Panc1 (cell line): ENCODE measurements around the gene ANKRD42. TPM values are rescaled to one million over a fixed set of nuclear protein-coding genes. Genes with fewer than 3 reads are reported as not detected.

Experiments
- ATAC-seq: fragments of 200-7000 bp; cut with Tn5 transposase; 2 replicates; pipeline ENCODE4 v1.9.1; 2020; ENCODE audit warnings: mild to moderate bottlenecking, moderate library complexity
- BruUV-seq: library from RNA; stranded (reverse); fragments of 400-500 nt; replicated peaks from 2 replicates; lab custom pipeline; 2021; lab: Mats Ljungman, UMichigan
- CTCF ChIA-PET: fragments of 300-600 bp; sonication (Branson Sonifier 250); formaldehyde crosslinking; loops from one replicate; lab custom pipeline; 2022; ENCODE audit warnings: antibody characterized with exemption; lab: Charles Lee
- POLR2A ChIA-PET: fragments of 300-600 bp; sonication (Branson Sonifier 250); formaldehyde crosslinking; loops from one replicate; lab custom pipeline; 2022; ENCODE audit warnings: antibody characterized with exemption; lab: Charles Lee
- DNase-seq: peaks from one replicate; pipeline ENCODE4 v3.0.0-alpha.2; 2010; ENCODE audit warnings: low read depth, low spot score
- H3K27ac ChIP-seq: 2 replicates; pipeline ENCODE4 v1.5.1; 2011; ENCODE audit warnings: mild to moderate bottlenecking, low read length, inconsistent platforms
- H3K27me3 ChIP-seq: fragments of 200-500 bp; sonication (Bioruptor generic); 2 replicates; pipeline ENCODE4 v1.6.0; 2014; ENCODE audit warnings: low read length, inconsistent platforms; ENCODE audit not compliant: control insufficient read depth, insufficient read depth
- H3K36me3 ChIP-seq: fragments of 200-500 bp; sonication (Bioruptor generic); 2 replicates; pipeline ENCODE4 v1.5.1; 2014; ENCODE audit warnings: inconsistent platforms, mild to moderate bottlenecking, low read length, moderate library complexity; ENCODE audit not compliant: control insufficient read depth, insufficient read depth
- H3K4me1 ChIP-seq: 2 replicates; pipeline ENCODE4 v1.5.1; 2011; ENCODE audit warnings: inconsistent platforms, mild to moderate bottlenecking, low read length, moderate library complexity; ENCODE audit not compliant: control insufficient read depth, insufficient read depth
- H3K4me3 ChIP-seq, 2 experiments: 2 replicates each; pipeline ENCODE4 v1.5.1; 2011 to 2012; ENCODE audit warnings: low read depth in 2 of 2, low read length in 2 of 2, mild to moderate bottlenecking in 2 of 2, inconsistent platforms in 1 of 2, moderate library complexity in 1 of 2
- H3K9me3 ChIP-seq: fragments of 200-500 bp; sonication (Bioruptor generic); 2 replicates; pipeline ENCODE4 v1.5.1; 2014; ENCODE audit warnings: low read depth, mild to moderate bottlenecking, inconsistent platforms, low read length, moderate library complexity; ENCODE audit not compliant: control insufficient read depth, insufficient read depth
- CTCF ChIP-seq: fragments of 450-650 bp; IDR thresholded peaks from 2 replicates; pipeline ENCODE4 v1.5.1; 2017; ENCODE audit warnings: mild to moderate bottlenecking
- POLR2AphosphoS5 ChIP-seq: IDR thresholded peaks from 2 replicates; pipeline ENCODE4 v1.6.1; 2012; ENCODE audit warnings: mild to moderate bottlenecking, low read depth, low read length, moderate library complexity
- REST ChIP-seq, 2 experiments: IDR thresholded peaks; 2 replicates each; pipeline ENCODE4 v1.6.1; 2011 to 2012; ENCODE audit warnings: low read depth in 2 of 2, control low read depth in 1 of 2, low read length in 1 of 2, mild to moderate bottlenecking in 1 of 2, moderate library complexity in 1 of 2; ENCODE audit not compliant: insufficient read depth in 1 of 2
- SIN3A ChIP-seq: IDR thresholded peaks from 2 replicates; pipeline ENCODE4 v1.6.1; 2012; ENCODE audit warnings: low read depth, mild to moderate bottlenecking, low read length, moderate library complexity, borderline replicate concordance; ENCODE audit not compliant: insufficient read depth
- TCF7L2 ChIP-seq: IDR thresholded peaks from 2 replicates; pipeline ENCODE4 v1.6.1; 2011; ENCODE audit warnings: mild to moderate bottlenecking, low read depth, low read length, inconsistent platforms
- in situ Hi-C: cut with HindIII; loops from 2 replicates; pipeline ENCODE4 v1.10.0; 2016; ENCODE audit warnings: low sequenced_read_pairs, low pct_unique_long_range_greater_than_20kb
- intact Hi-C: fragments of 100-400 bp; cut with micrococcal nuclease; formaldehyde crosslinking; loops from one replicate; pipeline ENCODE4 v1.10.0; 2022; ENCODE audit not compliant: unreplicated experiment
- total RNA-seq: library from RNA; stranded (reverse); gene quantifications from one replicate; pipeline ENCODE4 v1.2.1, GENCODE V29; 2021; ENCODE audit not compliant: unreplicated experiment

ANKRD42 gene
- total RNA-seq, 1 experiment from 2014 or later, result 14.8 TPM

- no peaks in the 10 kb centered on the region for H3K27me3 ChIP-seq
- no peak overlapping the region for H3K4me3 ChIP-seq
- ChIA-PET CTCF (no interaction called here), POLR2A (interaction anchor here (0.6 to 0.7 kb wide), 2 partner anchors 35 to 59 kb away, joined by 5 read pairs; no protein-coding TSS in a partner anchor)
- in situ Hi-C loops, result no loop called here
- DNase-seq, result no peak
- BruUV-seq, result no TSS peak
- no peaks in the 10 kb centered on the region for H3K4me1 ChIP-seq
- intact Hi-C loops, result loop anchor here (10.0 kb wide), 1 partner anchor 246 kb away; the partner anchor contains the start of genes DDIAS and PRCP
- H3K9me3 ChIP-seq, result no peaks in the 10 kb centered on the region
- no peak overlapping the region for H3K27ac ChIP-seq
- no peak for ATAC-seq
- TF ChIP-seq REST (IDR thresholded peaks at IDR 0.05; ENCODE audit: insufficient read depth in 1 of 2, low read depth in 2 of 2, low read length in 1 of 2) (no peak), TCF7L2 (no peak), CTCF (no peak), SIN3A (no peak), POLR2AphosphoS5 (no peak)
- no peaks in the 10 kb centered on the region for H3K36me3 ChIP-seq
Measured at GRCh38 chr11:83150450-83150849, 43.1 kb upstream of the ANKRD42 start.

GRCh38 chr11:83151274-83151977 lies 42.1 kb upstream of the ANKRD42 start:
- Histone ChIP-seq H3K27me3 (no peaks in the 10 kb centered on the region), H3K9me3 (no peaks in the 10 kb centered on the region), H3K36me3 (no peaks in the 10 kb centered on the region), H3K4me1 (no peaks in the 10 kb centered on the region), H3K4me3 (no peak overlapping the region), H3K27ac (no peak overlapping the region)
- ATAC-seq (no peak), DNase-seq (no peak)
- intact Hi-C loops (loop anchor here (10.0 kb wide), 1 partner anchor 247 kb away; the partner anchor contains the start of genes DDIAS and PRCP), in situ Hi-C loops (no loop called here)
- no peak for TF ChIP-seq CTCF
- no peak for TF ChIP-seq REST (IDR thresholded peaks at IDR 0.05; ENCODE audit: insufficient read depth in 1 of 2, low read depth in 2 of 2, low read length in 1 of 2)
- no peak for TF ChIP-seq SIN3A
- no peak for TF ChIP-seq POLR2AphosphoS5
- no peak for TF ChIP-seq TCF7L2
- POLR2A ChIA-PET, result no interaction called here
- CTCF ChIA-PET, result no interaction called here
- no TSS peak for BruUV-seq
